Esophagus squamous epithelium (tissue), 5 donors: ENCODE measurements around the gene THSD7A. TPM values are rescaled to one million over a fixed set of nuclear protein-coding genes. Genes with fewer than 3 reads are reported as not detected.

Experiments
- DNase-seq: peaks from one replicate; lab custom pipeline; 2025; lab: John Stamatoyannopoulos, UW
- H3K27ac ChIP-seq, 4 donors: fragments of 200-600 bp; sonication (generic); one replicate each; pipeline ENCODE4 v1.5.1; 2016 to 2019; ENCODE audit warnings: mild to moderate bottlenecking in 1 of 4
- H3K27me3 ChIP-seq, 4 donors: fragments of 200-600 bp; sonication (generic); 1 replicate in 3 of 4; 2 replicates in 1 of 4; pipeline versions ENCODE4 v1.5.1 to v1.6.0; 2017 to 2021; ENCODE audit warnings: antibody characterized with exemption in 1 of 4
- H3K36me3 ChIP-seq, 3 donors: fragments of 200-600 bp; sonication (generic); one replicate each; pipeline ENCODE4 v1.5.1; 2016 to 2019
- H3K4me1 ChIP-seq, 3 donors: fragments of 200-600 bp; sonication (generic); one replicate each; pipeline ENCODE4 v1.5.1; 2017 to 2019
- H3K4me3 ChIP-seq, 4 donors: fragments of 200-600 bp; sonication (generic); 1 replicate in 3 of 4; 2 replicates in 1 of 4; pipeline ENCODE4 v1.5.1; 2016 to 2019; ENCODE audit warnings: mild to moderate bottlenecking in 2 of 4, moderate library complexity in 1 of 4
- H3K9me3 ChIP-seq, 3 donors: fragments of 200-600 bp; sonication (generic); one replicate each; pipeline ENCODE4 v1.5.1; 2016 to 2019
- POLR2A ChIP-seq, 4 donors: fragments of 450-650 bp; IDR thresholded peaks; one replicate each; pipeline ENCODE4 v1.6.1; 2017; ENCODE audit warnings: antibody characterized with exemption in 4 of 4, mild to moderate bottlenecking in 4 of 4, moderate library complexity in 3 of 4
- WGBS, 2 donors: methylation state at CpG; one replicate each; pipeline ENCODE4 v1.1.5; 2018; 5-methylcytosine and 5-hydroxymethylcytosine counted together
- intact Hi-C: fragments of 100-400 bp; cut with DNase I; formaldehyde crosslinking; loops from one replicate; pipeline ENCODE4 v1.15.0; 2022
- total RNA-seq, 4 donors: library from RNA; depleted of rRNA; stranded (reverse); fragments of >200 nt; gene quantifications; one replicate each; pipeline ENCODE4 v1.1.0, GENCODE V29; 2016
- TF ChIP-seq, protein P1 (sequence below), 6 experiments: fragments of 450-650 bp in 4 of 6; fragments of 200-600 bp in 2 of 6; sonication (generic) in 2 of 6; IDR thresholded peaks; one replicate each; pipeline ENCODE4 v1.5.1; 2016 to 2019; ENCODE audit warnings: antibody characterized with exemption in 6 of 6, mild to moderate bottlenecking in 4 of 6, moderate library complexity in 4 of 6
- donor health status: DM: yes; HTN: yes; CAD: no.

The THSD7A gene
- total RNA-seq, 4 donors from 2014 or later = 0.57 to 2.5 (median 1.4) TPM; not detected in 1

DNA sequence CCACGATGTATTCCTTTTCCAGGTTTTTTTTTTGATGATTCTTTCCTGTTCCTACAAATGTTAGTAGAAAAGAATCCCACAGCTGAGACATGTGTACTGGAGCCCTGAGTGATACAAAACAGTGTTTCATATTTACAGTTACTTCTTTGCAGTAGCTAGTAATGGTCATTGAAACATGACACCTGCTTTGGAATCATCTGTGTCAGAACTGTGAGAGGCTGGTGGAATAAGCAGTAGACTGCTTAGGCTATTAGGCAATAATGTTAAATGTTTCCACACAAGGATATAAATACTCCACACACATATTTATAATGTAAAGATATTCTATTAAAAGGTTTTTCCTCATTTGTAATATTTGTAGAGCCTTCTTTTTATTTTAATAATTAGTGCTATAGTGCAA, 394.0 kb downstream of the THSD7A start:
- no peak for DNase-seq
- 40 to 56% methylated on average over 1 of the region's 1 CpG for WGBS, 2 donors
- no peak overlapping the region for H3K4me3 ChIP-seq
- intact Hi-C loops = no loop called here
- no peak for TF ChIP-seq POLR2A (IDR thresholded peaks at IDR 0.05)
- TF ChIP-seq, protein P1, sequence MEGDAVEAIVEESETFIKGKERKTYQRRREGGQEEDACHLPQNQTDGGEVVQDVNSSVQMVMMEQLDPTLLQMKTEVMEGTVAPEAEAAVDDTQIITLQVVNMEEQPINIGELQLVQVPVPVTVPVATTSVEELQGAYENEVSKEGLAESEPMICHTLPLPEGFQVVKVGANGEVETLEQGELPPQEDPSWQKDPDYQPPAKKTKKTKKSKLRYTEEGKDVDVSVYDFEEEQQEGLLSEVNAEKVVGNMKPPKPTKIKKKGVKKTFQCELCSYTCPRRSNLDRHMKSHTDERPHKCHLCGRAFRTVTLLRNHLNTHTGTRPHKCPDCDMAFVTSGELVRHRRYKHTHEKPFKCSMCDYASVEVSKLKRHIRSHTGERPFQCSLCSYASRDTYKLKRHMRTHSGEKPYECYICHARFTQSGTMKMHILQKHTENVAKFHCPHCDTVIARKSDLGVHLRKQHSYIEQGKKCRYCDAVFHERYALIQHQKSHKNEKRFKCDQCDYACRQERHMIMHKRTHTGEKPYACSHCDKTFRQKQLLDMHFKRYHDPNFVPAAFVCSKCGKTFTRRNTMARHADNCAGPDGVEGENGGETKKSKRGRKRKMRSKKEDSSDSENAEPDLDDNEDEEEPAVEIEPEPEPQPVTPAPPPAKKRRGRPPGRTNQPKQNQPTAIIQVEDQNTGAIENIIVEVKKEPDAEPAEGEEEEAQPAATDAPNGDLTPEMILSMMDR (IDR thresholded peaks at IDR 0.05) = no peak
- no peaks in the 10 kb centered on the region for H3K9me3 ChIP-seq
- H3K27ac ChIP-seq = no peak overlapping the region
- no peaks in the 10 kb centered on the region for H3K4me1 ChIP-seq
- H3K36me3 ChIP-seq = no peaks in the 10 kb centered on the region
- H3K27me3 ChIP-seq = no peaks in the 10 kb centered on the region

DNA sequence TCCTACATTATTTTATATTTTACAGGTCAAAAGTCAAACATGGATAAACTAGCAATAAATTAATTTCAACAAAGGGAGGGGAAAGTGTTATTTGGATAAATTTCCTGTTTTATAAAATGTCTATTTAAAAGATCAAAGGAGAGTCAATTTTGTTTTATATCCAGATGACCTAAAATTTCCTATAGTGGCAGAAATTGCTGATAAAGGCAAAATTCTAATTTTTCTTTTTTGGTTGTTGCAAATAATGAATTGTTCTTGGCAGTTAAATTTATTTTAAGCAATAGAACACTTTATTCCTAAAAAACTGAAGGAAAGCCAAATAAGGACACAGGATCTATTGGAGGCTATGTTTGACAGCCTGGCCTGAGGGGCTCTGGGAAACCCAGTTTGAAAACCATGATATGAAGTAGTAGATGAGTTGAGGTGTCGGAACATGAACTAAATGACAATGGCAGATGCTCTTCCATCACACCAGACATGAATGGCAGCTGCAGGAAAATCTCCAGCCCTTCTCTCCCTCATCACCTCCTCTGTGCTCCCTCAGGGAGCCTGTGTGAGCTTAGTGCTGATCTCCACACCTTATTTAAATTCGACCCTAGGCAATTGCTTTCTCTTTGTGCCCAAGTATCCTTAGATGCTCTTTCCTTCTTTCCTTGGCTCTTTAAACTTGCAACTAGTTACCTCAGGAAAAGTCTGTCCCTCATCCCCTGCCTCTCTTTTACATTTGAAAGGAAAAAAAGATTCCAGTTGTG, 395.0 kb downstream of the THSD7A start:
- Histone ChIP-seq H3K27ac (no peak overlapping the region), H3K36me3 (no peaks in the 10 kb centered on the region), H3K27me3 (no peaks in the 10 kb centered on the region), H3K4me1 (no peaks in the 10 kb centered on the region), H3K4me3 (no peak overlapping the region), H3K9me3 (no peaks in the 10 kb centered on the region)
- DNase-seq = no peak
- intact Hi-C loops = no loop called here
- TF ChIP-seq, protein P1 (IDR thresholded peaks at IDR 0.05) = no peak
- TF ChIP-seq POLR2A (IDR thresholded peaks at IDR 0.05) = no peak
- 51 to 58% methylated on average over 2 of the region's 2 CpGs for WGBS, 2 donors

DNA sequence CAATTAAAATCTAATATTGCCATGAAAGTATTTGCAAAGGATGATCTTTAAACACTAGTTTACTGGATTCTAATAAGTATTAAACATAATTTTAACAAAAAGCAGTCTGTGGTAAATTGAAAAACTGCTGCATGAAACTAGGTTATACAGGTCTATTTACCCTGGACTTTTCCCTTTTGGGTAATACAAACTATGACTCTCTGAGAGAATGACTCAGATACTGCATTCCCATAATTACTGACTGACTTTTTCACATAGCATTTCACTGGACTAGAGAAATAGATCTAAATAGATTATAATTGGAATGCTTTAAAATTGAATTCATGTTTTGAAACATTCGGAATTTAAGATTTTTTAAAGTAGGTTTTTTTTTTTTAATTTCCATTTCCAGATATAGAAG, 395.7 kb downstream of the THSD7A start:
- Histone ChIP-seq H3K36me3 (no peaks in the 10 kb centered on the region), H3K4me1 (no peaks in the 10 kb centered on the region), H3K27me3 (no peaks in the 10 kb centered on the region), H3K4me3 (no peak overlapping the region), H3K9me3 (no peaks in the 10 kb centered on the region), H3K27ac (no peak overlapping the region)
- intact Hi-C loops = no loop called here
- TF ChIP-seq POLR2A (IDR thresholded peaks at IDR 0.05) = no peak
- TF ChIP-seq, protein P1 (IDR thresholded peaks at IDR 0.05) = no peak
- WGBS, 2 donors = 53 to 62% methylated on average over 1 of the region's 1 CpG
- DNase-seq = no peak

DNA sequence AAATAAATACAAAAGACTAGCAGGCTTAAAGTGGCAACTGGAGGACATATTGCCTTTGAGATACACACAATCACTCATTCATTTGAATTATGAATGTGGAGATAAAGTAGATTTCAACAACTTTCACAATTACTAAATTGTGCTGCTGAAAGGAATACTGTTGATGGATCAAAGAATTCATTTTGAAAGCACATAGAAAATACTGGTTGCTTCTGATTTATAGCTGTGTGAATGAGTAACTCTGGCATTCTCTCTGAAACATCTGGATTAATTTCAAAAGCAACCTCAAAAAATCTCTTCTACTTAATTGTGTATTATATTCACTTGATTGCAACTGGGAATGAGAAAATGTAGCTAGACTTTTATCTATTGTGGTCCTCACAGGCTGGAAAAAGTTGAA, 397.6 kb downstream of the THSD7A start:
- intact Hi-C loops = no loop called here
- DNase-seq = no peak
- Histone ChIP-seq H3K36me3 (no peaks in the 10 kb centered on the region), H3K9me3 (no peaks in the 10 kb centered on the region), H3K4me1 (no peaks in the 10 kb centered on the region), H3K27ac (no peak overlapping the region), H3K27me3 (no peaks in the 10 kb centered on the region), H3K4me3 (no peak overlapping the region)
- TF ChIP-seq, protein P1 (IDR thresholded peaks at IDR 0.05) = no peak
- no peak for TF ChIP-seq POLR2A (IDR thresholded peaks at IDR 0.05)

DNA sequence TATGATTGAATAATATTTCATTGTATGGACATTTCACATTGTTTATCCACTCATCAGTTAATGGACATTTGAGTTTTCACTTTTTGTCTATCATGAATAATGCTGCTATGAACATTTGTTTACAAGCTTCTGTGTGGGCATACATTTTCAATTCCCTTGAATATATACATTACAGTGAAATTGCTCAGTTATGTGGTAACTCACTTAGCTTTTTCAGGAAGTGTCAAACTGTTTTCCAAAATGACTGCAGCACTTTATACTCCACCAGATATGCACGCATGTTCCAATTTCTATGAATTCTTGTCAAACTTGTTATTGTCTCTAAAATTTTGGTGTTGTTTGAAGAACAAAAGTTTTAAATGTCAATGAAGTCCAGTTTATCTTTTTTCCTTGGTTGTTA, 401.2 kb downstream of the THSD7A start:
- TF ChIP-seq, protein P1 (IDR thresholded peaks at IDR 0.05) = no peak
- TF ChIP-seq POLR2A (IDR thresholded peaks at IDR 0.05) = no peak
- H3K27ac ChIP-seq = no peak overlapping the region
- no peaks in the 10 kb centered on the region for H3K36me3 ChIP-seq
- WGBS, 2 donors = 71 to 80% methylated on average over 1 of the region's 1 CpG
- intact Hi-C loops = no loop called here
- H3K4me1 ChIP-seq = no peaks in the 10 kb centered on the region
- no peak for DNase-seq
- no peaks in the 10 kb centered on the region for H3K27me3 ChIP-seq
- H3K9me3 ChIP-seq = no peaks in the 10 kb centered on the region
- H3K4me3 ChIP-seq = no peak overlapping the region
